ENCODE data around the gene LRRFIP1.

Gene LRRFIP1

DNA sequence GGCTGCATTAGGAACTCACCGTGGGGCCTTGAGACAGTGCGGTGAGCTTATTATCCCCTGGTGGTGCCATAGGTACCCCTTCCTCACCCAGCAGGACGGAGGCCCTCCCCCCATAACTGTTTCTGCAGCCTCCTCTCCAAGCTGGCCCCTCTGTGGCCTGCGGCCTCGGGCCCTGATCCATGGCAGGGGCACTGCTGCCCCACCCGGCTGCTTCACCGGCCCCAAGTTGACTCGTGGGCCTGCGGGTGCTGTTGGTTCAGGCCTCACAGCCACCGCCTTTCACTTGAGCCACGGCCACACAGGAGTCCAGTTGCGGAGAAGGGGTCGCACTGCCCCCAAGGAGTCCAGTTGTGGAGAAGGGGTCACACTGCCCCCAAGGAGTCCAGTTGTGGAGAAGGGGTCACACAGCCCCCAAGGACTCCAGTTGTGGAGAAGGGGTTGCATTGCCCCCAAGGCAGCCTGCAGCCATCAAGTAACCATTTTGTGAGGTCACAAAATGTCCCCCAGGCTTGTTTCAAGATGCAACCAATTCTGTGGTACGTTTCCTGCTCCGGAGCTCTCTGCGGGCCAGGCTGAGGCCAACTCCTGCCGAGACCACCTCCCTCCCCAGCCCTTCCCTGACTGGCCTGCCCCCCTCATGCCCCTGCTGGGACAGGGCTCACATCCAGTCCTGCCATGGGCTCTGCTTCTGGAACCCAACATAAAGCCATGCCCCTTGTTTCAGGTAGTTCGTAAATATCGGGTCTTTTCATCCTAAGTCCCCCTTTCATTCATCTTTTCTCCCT, 4.6 kb downstream of the LRRFIP1 start:
- Histone ChIP-seq H3K4me1 (ENCODE audit: insufficient read depth, low read length) (peaks cover 13% of the 10 kb centered on the region), H3K36me3 (ENCODE audit: insufficient read depth, low read length) (peaks cover 8% of the 10 kb centered on the region), H3K27me3 (ENCODE audit: insufficient read depth, low read length) (no peaks in the 10 kb centered on the region), H3K9me3 (ENCODE audit: low read length) (peaks cover 10% of the 10 kb centered on the region), H3K4me3 (ENCODE audit: low read length) (no peak overlapping the region), H2AFZ (ENCODE audit: low read depth, low read length) (no peak overlapping the region)

DNA sequence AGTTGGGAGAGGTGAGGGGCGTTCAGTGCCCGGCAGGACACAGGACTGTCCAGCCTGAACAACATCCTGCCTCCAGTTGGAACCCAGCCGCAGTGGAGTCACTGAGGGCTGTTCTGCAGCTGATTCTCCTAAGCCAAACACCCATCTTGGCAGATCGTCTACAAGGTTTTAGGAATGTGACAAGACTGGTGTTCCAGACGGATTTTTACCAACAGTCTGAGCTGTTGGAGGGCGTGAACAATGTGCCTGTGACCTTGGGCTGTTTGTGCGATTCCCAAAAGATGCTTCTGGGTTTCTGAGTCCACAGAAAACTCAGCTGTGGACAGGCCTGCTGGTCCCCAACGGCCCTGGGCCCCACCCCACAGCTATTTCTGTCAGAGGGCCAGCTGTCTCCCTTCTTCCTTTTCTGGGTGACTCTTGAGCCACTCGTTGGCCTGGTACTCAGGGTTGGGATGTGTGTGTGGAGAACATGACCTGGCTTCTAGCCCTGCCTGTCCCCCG, 5.7 kb downstream of the LRRFIP1 start:
- Histone ChIP-seq H2AFZ (ENCODE audit: low read depth, low read length) (no peak overlapping the region), H3K36me3 (ENCODE audit: insufficient read depth, low read length) (peaks cover 8% of the 10 kb centered on the region), H3K4me3 (ENCODE audit: low read length) (no peak overlapping the region), H3K9me3 (ENCODE audit: low read length) (peaks cover 10% of the 10 kb centered on the region), H3K27me3 (ENCODE audit: insufficient read depth, low read length) (no peaks in the 10 kb centered on the region), H3K4me1 (ENCODE audit: insufficient read depth, low read length) (peaks cover 11% of the 10 kb centered on the region)

DNA sequence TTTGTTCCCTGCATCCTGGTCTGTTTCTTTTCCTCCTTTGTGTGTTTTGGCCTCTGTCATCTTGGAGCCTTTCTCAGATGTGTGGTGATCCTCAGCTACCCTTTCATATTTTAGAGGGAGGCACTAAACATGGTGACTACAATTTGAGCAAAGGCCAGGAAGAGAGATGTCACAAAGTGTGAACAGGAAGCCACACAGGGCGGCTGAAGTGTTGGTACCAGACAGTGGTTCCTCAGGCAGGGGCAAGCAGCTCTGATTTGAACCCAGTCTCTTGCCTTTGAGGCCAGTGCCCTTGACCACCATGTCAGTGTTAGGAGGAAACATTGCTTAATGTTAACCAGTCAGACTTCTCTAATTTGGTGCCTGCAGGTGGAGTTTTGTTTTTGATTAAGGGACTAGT, 9.2 kb downstream of the LRRFIP1 start:
- Histone ChIP-seq H3K36me3 (ENCODE audit: insufficient read depth, low read length) (peaks cover 3% of the 10 kb centered on the region), H3K9me3 (ENCODE audit: low read length) (peaks cover 18% of the 10 kb centered on the region), H3K4me3 (ENCODE audit: low read length) (no peak overlapping the region), H3K27me3 (ENCODE audit: insufficient read depth, low read length) (no peaks in the 10 kb centered on the region), H3K4me1 (ENCODE audit: insufficient read depth, low read length) (no peaks in the 10 kb centered on the region), H2AFZ (ENCODE audit: low read depth, low read length) (no peak overlapping the region)

DNA sequence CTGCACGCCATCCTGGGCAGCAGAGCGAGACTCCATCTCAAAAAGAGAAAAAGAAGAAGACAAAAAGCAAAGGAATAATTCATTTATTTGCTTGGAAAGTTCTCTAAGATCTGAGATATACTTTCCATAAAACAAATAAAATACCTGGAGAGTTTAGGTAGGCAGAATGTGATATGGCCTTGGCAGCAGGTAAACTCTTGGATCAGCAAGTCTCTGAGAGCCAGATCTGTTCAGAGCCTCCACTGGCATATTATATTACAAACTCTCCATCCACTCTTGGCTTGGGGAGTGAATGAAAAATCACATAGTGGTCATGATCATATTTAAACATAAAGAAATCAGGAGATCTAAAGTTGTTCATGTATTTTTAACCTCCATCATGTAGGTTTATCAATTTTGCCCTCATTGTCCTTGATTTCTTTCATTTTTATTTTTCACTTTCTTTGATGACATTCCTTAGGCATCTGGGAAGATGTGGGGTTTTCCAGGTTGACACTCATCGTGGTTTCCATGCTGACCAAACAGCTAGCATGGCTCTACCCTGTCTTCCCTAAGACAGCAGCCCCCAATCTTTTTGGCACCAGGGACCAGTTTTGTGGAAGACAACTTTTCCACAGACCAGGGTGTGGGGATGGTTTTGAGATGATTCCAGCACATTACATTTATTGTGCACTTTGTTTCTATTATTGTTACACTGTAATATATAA, 10.2 kb downstream of the LRRFIP1 start:
- H3K4me3 ChIP-seq (ENCODE audit: low read length), result no peak overlapping the region
- H3K27me3 ChIP-seq (ENCODE audit: insufficient read depth, low read length), result no peaks in the 10 kb centered on the region
- H3K4me1 ChIP-seq (ENCODE audit: insufficient read depth, low read length), result no peaks in the 10 kb centered on the region
- H3K9me3 ChIP-seq (ENCODE audit: low read length), result peaks cover 18% of the 10 kb centered on the region
- H2AFZ ChIP-seq (ENCODE audit: low read depth, low read length), result no peak overlapping the region
- no peaks in the 10 kb centered on the region for H3K36me3 ChIP-seq (ENCODE audit: insufficient read depth, low read length)

DNA sequence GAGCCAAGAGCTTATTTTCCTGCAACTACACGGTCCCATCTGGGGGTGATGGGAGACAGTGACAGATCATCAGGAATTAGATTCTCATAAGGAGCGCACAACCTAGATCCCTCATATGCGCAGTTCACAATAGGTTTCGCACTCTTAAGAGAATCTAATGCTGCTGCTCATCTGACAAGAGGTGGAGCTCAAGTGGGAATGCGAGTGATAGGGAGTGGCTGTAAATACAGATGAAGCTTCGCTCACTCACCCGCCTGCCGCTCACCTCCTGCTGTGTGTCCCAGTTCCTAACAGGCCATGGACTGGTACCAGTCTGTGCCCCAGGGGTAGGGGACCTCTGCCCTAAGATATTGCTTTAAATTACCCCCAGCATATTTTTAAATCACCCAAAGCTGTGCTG, 10.8 kb downstream of the LRRFIP1 start:
- Histone ChIP-seq H3K4me1 (ENCODE audit: insufficient read depth, low read length) (no peaks in the 10 kb centered on the region), H3K27me3 (ENCODE audit: insufficient read depth, low read length) (no peaks in the 10 kb centered on the region), H3K9me3 (ENCODE audit: low read length) (peaks cover 18% of the 10 kb centered on the region), H2AFZ (ENCODE audit: low read depth, low read length) (no peak overlapping the region), H3K4me3 (ENCODE audit: low read length) (no peak overlapping the region), H3K36me3 (ENCODE audit: insufficient read depth, low read length) (no peaks in the 10 kb centered on the region)

DNA sequence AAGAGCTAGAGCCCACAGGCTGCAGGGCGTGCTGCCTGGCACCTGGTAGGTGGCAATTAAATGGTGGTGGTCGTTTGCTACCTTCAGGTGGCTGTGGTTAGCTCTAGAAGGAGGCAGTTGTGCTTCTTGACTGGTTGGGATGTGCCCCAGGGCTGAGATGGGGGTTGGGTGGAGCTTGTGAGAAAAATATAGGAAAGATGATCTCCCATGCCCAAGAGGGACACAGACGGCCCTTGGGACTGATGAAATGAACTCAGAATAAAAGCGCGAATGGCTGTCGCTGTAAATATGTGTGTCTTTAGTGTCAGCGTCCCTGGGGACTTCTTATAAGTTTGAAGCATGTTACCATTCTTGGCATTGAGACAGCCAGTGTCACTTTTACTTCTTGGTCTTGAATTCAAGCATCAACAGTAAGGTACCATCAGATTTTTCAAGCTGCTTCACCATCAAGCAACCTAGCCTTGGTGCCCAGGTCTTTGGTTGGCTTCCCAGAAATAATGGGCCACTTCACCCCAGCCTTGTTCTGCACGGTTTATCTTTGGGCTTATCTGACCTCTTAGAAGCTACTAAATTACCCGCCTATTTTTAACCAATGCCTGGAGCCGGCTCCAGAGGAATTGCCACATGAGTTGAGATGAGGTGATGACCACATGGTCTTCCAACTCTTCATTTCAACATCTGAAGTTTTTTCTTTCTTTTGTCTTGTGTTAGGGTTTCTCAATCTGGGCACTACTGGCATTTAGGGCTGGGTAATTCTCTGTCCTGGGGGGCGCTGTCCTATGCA, 11.9 kb downstream of the LRRFIP1 start:
- Histone ChIP-seq H3K36me3 (ENCODE audit: insufficient read depth, low read length) (no peaks in the 10 kb centered on the region), H3K4me3 (ENCODE audit: low read length) (no peak overlapping the region), H3K4me1 (ENCODE audit: insufficient read depth, low read length) (no peaks in the 10 kb centered on the region), H3K27me3 (ENCODE audit: insufficient read depth, low read length) (no peaks in the 10 kb centered on the region), H3K9me3 (ENCODE audit: low read length) (peaks cover 18% of the 10 kb centered on the region), H2AFZ (ENCODE audit: low read depth, low read length) (no peak overlapping the region)

DNA sequence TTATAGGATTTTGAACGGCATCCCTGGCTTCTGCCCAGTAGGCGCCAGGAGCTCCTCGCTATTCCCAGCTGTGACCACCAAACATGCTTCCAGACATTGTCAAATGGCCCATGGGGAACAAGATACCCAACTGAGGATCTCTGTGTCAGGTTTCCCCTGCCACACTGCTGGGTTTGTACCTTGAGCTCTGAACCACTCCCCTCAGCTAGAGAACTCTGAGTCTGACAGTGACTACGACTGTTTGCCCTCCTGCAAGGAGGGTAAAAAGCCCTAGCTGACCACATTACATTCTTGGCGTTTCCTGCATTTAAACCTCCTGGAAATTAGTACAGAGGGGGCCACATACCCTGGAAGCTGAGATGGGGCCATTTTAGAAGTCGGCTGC, 12.4 kb downstream of the LRRFIP1 start:
- Histone ChIP-seq H3K27me3 (ENCODE audit: insufficient read depth, low read length) (no peaks in the 10 kb centered on the region), H3K4me3 (ENCODE audit: low read length) (no peak overlapping the region), H3K4me1 (ENCODE audit: insufficient read depth, low read length) (no peaks in the 10 kb centered on the region), H2AFZ (ENCODE audit: low read depth, low read length) (no peak overlapping the region), H3K36me3 (ENCODE audit: insufficient read depth, low read length) (peaks cover 4% of the 10 kb centered on the region), H3K9me3 (ENCODE audit: low read length) (peaks cover 15% of the 10 kb centered on the region)

DNA sequence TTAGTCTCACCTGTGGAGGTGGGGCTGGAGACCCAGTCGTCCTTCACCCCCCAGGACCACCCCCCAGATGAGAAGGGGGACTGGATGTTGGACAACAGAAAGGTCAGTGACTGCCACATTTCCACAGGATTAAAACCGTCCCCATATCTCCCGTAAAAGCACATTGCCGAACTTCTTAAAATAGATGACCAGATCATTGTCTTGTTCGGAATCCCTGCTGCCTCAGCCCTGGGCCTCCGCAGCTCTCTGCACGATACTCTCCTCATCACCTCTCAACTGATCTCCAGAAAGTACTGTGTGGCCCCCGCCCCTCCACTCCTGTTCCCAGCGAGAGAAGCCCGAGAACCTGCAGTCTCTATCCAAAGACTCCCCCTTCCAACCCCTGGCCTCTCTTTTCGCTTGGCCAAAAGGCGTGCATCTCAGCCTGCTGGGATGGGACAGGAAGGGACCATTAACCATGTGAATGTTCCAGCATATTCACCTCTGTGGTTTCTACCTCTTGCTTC, 13.2 kb downstream of the LRRFIP1 start:
- Histone ChIP-seq H3K4me1 (ENCODE audit: insufficient read depth, low read length) (no peaks in the 10 kb centered on the region), H3K36me3 (ENCODE audit: insufficient read depth, low read length) (peaks cover 9% of the 10 kb centered on the region), H3K4me3 (ENCODE audit: low read length) (no peak overlapping the region), H3K9me3 (ENCODE audit: low read length) (peaks cover 14% of the 10 kb centered on the region), H3K27me3 (ENCODE audit: insufficient read depth, low read length) (no peaks in the 10 kb centered on the region), H2AFZ (ENCODE audit: low read depth, low read length) (no peak overlapping the region)

DNA sequence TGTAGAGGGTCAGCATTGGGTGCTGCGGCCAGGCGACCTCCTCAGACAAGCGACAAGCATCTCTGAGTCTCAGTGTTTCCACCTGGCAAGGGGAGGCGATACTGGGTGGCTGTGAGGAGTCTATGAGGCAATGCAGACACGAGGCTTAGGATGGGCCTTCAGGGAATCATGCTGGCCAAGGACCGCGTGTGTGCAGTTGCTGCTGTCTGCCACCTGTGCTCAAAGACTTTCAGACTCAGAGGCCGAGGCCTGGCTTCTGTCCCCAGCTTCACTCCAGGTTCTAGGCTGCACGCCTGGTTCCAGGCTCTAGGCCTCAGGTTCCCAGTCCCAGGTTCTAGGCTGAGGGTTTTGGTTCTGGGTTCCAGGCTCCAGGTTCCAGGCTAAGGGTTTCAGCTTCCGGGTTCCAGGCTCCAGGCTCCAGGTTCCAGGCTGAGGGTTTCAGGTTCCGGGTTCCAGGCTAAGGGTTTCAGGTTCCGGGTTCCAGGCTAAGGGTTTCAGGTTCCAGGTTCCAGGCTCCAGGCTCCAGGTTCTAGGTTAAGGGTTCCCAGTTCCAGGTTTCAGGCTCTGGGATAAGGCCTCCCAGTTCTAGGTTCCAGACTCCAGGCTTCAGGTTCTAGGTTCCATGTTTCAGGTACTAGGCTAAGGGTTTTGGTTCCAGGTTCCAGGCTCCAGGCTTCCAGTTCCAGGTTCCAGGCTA, 14.8 kb downstream of the LRRFIP1 start:
- Histone ChIP-seq H3K4me1 (ENCODE audit: insufficient read depth, low read length) (no peaks in the 10 kb centered on the region), H2AFZ (ENCODE audit: low read depth, low read length) (no peak overlapping the region), H3K9me3 (ENCODE audit: low read length) (peaks cover 9% of the 10 kb centered on the region), H3K27me3 (ENCODE audit: insufficient read depth, low read length) (no peaks in the 10 kb centered on the region), H3K4me3 (ENCODE audit: low read length) (no peak overlapping the region), H3K36me3 (ENCODE audit: insufficient read depth, low read length) (peaks cover 13% of the 10 kb centered on the region)

DNA sequence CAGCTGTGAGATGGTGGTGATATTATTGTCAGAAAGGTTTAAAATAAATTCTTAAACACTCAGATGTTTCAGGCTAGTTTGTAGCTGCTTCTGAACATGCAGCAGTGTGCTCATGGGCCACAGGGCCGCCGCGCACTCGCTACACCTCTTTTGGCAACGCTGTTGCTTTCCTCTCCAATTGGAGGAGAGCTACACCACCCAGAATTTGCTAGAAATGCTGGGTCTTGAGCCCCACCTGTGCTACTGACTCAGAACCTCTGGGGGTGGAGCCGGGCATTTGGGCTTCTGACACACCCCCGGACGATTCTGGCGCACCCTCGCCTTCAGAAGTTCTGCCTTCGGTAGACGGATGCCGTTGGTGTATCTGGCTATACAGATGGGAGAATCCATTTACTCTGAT, 15.7 kb downstream of the LRRFIP1 start:
- peaks cover 13% of the 10 kb centered on the region for H3K36me3 ChIP-seq (ENCODE audit: insufficient read depth, low read length)
- H2AFZ ChIP-seq (ENCODE audit: low read depth, low read length), result no peak overlapping the region
- no peaks in the 10 kb centered on the region for H3K27me3 ChIP-seq (ENCODE audit: insufficient read depth, low read length)
- H3K4me1 ChIP-seq (ENCODE audit: insufficient read depth, low read length), result no peaks in the 10 kb centered on the region
- no peak overlapping the region for H3K4me3 ChIP-seq (ENCODE audit: low read length)
- peaks cover 9% of the 10 kb centered on the region for H3K9me3 ChIP-seq (ENCODE audit: low read length)

DNA sequence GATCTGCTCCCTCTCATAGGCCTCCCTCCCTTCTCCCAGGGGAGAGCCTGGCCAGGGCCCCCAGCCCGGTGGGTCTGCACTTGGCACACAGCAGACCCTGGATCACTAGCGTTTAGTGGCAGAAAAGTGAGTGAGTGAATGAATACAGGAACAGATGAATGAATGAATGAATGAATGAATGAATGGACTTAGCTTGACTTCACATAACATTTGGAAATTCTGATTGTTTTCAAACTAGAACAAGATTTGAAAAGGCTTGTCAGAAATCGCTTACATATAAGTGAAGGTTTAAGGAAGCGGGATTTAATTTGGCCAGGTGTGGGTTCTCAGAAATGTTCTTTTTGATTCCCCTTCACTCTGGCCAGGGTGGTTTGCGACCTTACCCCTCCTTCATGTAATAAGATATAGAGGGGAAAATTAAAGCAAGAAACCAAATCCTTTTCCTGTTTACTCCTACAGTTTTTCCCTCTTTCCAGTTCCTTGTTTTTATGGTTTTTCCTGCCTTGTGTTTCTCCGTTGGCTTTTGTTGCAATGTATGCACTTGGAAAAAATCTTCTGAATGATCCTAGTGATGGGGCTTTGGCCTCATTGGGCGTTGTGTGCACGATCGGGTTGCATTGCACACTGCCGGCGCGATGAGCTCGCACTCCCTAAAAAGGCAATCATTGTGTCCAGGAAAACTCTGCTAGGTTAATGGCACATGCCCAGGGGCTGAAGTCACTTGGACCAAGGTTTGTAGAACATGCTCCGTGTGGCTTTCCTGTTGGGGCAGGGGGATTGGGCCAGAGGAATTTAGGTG, 16.4 kb downstream of the LRRFIP1 start:
- Histone ChIP-seq H3K27me3 (ENCODE audit: insufficient read depth, low read length) (no peaks in the 10 kb centered on the region), H3K36me3 (ENCODE audit: insufficient read depth, low read length) (peaks cover 13% of the 10 kb centered on the region)

DNA sequence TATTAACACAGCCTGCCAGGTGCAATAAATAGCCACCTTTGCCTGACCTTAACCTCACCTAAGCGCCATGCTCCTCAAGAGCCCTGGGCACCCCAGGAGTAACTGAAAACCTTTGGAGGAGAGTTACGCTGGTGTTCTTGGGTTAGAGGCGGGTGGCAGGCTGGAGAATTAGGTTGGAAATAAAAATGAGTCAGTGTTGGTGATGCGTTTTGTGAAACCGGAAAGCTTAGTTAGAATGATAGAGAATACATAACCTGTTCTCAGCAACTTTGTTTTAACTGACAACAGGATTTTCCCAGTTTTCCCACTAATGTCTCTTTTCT, 17.0 kb downstream of the LRRFIP1 start:
- peaks cover 13% of the 10 kb centered on the region for H3K36me3 ChIP-seq (ENCODE audit: insufficient read depth, low read length)
- H3K4me1 ChIP-seq (ENCODE audit: insufficient read depth, low read length), result no peaks in the 10 kb centered on the region
- H3K9me3 ChIP-seq (ENCODE audit: low read length), result peaks cover 5% of the 10 kb centered on the region
- H3K27me3 ChIP-seq (ENCODE audit: insufficient read depth, low read length), result no peaks in the 10 kb centered on the region
- H3K4me3 ChIP-seq (ENCODE audit: low read length), result no peak overlapping the region
- H2AFZ ChIP-seq (ENCODE audit: low read depth, low read length), result no peak overlapping the region

More for the DNA sequence above, 16.4 kb downstream of the LRRFIP1 start:
- Histone ChIP-seq H3K9me3 (ENCODE audit: low read length) (peaks cover 7% of the 10 kb centered on the region), H3K4me1 (ENCODE audit: insufficient read depth, low read length) (no peaks in the 10 kb centered on the region), H2AFZ (ENCODE audit: low read depth, low read length) (no peak overlapping the region), H3K4me3 (ENCODE audit: low read length) (no peak overlapping the region)

All from neuron (in vitro differentiated cells).